Astrocyte of the cerebellum (primary cell): Measurements from ENCODE around the gene METAP1D.

ENCODE experiments used
- DNase-seq: peaks from one replicate; pipeline ENCODE4 v3.0.0-alpha.2; 2011; ENCODE audit warnings: low read depth
- H3K4me3 ChIP-seq: 2 replicates; pipeline ENCODE4 v1.5.1; 2011; ENCODE audit warnings: mild to moderate bottlenecking, low read depth, low read length, moderate library complexity
- in situ Hi-C: cut with HindIII; loops from 2 replicates; pipeline ENCODE4 v1.10.0; 2017; ENCODE audit warnings: low sequenced_read_pairs
- TF ChIP-seq, protein P1 (sequence below): IDR thresholded peaks from 2 replicates; pipeline ENCODE4 v1.5.1; 2012; ENCODE audit warnings: low read length, low read depth, moderate library complexity, mild to moderate bottlenecking; ENCODE audit errors: missing control alignments

The METAP1D gene

DNA sequence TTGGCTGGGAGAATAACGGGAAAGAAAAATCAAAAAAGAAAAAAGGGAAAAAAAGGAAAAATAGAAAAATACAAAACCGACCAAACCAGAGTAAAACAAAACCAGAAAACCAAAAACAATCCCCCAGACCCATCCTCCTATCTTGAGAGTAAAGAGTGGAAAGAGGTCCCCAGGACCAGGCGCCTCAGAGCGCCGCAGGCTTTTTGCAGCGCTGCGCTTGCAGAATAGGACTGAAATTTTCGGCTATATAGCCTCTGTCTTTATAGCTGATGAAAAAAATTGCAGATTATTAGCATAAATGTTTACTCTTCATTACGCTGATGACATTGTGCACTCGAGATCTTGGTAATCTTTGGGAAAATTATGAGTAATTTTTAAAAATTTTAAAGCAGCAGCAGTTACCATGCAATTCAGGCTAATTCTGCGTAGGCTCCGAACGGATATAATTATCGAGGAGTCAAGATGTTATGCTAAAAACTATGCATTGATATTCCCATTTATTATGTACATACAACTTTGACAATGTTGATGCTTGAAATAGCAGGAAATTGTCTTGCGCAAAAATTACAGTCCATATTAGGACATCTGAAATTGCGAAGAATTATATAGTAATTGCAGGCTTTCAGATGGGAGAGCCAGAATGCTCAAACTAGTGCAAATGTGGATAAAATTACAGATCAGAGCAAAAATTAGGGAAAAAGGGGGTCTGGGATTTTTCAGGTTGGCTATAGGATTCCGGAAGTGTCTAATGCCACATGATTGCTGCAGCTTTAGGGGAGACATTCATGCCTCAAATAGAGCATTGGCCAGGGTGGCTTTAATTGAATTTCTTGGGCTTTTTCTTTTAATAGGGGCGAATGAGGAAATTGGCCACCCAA lies 93.9 kb downstream of the METAP1D start:
- no peak for DNase-seq
- TF ChIP-seq, protein P1, sequence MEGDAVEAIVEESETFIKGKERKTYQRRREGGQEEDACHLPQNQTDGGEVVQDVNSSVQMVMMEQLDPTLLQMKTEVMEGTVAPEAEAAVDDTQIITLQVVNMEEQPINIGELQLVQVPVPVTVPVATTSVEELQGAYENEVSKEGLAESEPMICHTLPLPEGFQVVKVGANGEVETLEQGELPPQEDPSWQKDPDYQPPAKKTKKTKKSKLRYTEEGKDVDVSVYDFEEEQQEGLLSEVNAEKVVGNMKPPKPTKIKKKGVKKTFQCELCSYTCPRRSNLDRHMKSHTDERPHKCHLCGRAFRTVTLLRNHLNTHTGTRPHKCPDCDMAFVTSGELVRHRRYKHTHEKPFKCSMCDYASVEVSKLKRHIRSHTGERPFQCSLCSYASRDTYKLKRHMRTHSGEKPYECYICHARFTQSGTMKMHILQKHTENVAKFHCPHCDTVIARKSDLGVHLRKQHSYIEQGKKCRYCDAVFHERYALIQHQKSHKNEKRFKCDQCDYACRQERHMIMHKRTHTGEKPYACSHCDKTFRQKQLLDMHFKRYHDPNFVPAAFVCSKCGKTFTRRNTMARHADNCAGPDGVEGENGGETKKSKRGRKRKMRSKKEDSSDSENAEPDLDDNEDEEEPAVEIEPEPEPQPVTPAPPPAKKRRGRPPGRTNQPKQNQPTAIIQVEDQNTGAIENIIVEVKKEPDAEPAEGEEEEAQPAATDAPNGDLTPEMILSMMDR, result no peak
- H3K4me3 ChIP-seq, result no peak overlapping the region
- in situ Hi-C loops, result no loop called here

DNA sequence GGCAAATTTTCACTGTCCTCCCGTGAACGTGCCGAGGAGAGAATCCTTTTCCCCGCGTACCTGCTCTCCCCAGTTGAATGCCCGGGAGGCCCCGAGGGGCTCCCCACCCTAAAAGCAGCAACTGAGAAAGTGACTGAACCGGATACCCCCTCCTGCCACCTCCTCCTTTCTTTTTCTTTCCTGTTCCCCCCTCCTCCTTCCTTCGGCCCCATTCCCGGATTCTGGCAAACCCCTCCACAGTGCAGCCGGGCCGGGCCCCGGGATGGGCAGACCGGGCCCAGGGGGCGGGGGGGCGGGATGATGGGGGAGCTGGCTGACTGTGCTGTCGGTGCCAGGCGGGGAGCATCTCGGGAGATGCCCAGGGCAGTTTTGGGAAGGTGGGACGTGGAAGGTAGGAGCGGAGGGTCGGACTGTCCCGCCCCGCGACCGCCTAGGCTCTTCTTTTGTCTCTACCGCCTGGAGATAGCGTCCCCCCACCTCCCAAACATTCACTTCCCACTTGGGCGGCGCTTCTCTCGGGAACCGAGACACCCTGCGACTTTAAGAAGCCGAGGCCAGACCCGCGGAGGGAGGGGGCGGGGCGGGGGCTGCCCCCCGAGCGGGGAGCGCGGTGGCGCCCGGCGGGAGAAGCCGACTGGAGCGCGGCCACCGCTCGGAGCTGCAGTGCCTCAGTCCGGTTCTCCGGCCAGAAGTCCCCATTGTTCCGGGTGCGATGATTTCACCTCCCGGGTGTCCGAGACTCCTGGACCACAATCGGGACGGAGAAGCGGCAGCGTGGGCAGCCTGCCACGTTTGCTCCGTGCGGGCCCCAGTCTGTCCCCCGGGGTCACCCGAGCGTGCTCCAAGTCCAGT lies 94.8 kb downstream of the METAP1D start:
- DNase-seq, result no peak
- TF ChIP-seq, protein P1, result no peak
- in situ Hi-C loops, result no loop called here
- peak overlapping the region; percentile 43 for H3K4me3 ChIP-seq

DNA sequence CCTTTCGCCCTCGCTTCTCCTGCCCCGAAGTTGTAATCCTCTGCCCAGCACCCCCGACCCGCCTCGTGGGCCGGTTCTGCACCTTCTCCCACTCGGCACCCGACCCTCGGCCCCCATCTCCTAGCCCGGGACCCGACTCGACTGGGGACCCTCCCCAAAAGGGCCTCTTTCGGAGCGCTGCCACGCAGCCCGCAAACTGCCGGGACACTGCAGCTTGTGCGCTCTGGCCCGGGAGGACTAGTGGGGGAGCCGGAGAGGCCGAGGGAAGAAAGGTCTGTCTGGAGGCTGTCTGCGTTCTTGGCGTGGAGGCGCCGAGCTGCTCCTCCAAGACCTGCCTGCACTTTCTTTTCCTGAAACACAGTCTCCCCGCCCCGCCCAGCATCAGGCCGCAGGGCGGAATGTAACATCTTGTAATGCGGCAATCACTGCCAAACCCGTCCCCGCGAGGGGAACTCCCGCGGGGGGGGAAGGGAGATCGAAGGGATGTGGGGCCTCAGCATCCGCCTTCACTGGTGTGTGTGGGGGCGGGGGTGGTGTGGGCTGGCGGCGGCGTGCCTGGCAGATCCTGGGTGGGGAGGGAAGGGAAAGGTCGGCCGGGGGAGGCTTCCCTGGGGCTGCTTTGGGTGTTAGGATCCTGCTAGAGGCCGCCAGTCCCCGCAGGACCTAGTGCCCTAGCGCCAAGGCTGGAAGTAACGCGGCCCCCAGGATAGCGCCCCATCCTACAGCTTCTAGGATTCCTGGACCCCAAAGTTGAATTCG lies 95.6 kb downstream of the METAP1D start:
- TF ChIP-seq, protein P1, result no peak
- in situ Hi-C loops, result no loop called here
- H3K4me3 ChIP-seq, result peak overlapping the region; percentile 43
- DNase-seq, result peak; percentile 32

DNA sequence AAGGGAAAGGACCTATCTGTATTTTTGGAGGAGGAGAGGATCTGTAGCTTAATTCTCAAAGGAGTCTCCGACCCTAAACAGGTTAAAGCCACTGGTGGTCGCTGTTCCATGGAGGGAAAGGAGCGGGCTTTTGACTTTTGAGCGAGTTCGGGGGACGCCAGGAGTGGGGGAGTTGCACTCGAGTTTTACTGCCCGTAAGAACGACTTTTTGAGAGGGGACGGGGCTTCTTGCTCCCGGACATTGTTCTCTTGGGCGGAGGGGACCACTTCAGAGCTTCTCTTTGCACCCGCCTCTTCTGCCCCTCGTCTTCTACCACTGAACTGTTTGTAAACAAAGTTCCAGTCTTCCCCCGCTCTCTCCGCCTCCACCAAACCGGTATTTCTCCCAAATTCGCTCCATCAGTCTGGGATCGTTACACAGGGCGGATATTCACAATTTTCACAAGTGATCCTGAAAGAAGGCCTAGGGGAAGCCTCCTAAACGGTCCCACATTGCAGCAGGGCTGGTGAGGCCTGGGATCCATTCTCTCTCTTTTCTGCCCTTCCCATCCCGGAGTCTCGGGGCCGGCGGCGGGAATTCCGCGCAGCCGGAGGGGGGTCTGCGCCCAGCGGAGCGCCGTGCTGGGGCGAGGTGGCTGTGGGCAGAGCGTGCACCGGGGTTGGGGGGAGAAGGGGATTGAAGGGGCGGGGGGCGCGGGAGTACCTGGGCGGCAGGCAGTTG lies 96.3 kb downstream of the METAP1D start:
- TF ChIP-seq, protein P1, result peak; percentile 43
- in situ Hi-C loops, result no loop called here
- no peak for DNase-seq
- H3K4me3 ChIP-seq, result peak overlapping the region; percentile 43

DNA sequence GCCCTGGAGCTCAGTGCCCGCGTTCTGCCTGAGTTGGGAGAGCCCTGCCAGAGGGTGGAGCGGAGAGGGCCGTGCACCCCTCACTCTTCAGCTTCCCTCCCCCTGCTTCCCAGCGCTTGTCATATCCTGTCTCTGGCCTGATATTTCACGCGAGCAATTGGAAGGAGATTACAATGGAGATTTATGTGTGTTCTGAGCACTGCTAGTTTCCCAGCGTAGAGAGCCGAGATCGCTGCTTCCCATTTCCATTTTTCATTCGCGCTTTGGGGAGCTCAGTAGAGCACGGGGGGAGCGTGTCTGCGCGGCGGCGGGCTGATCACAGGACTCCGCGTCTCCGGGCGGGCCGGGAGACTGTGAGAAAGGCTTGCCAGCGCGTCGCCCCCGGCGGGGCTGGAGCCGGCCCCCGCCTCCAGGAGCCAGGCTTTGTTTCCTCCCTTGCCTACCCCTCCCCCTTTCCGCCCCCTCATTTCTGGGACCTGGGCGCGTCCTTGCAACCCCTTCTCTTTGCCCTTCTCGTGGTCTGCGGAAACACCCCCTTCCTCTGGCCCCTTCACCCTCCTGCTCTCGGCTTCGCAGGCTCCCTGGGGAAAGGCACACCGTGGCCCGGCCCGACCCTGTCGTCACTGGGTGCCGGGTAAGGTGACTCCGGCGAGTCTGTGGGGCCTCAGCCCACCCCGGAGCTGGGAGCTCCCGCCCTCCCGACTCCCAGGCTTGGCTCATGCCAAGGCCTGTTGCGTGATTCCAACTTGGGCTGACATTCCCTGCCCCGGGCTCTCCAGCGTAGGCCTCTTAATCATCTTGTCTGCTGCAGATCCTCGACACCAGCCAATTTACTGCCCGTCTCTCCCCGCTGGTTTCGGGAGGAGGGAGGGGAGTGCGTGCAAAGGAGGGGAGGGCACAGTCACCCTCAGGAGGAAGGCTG lies 97.1 kb downstream of the METAP1D start:
- no peak for DNase-seq
- TF ChIP-seq, protein P1, result no peak
- in situ Hi-C loops, result no loop called here
- H3K4me3 ChIP-seq, result peak overlapping the region; percentile 27
